HG02885 (cell line): ENCODE results near the gene CTBP1.

Experiments used
- ATAC-seq: cut with Tn5 transposase; IDR thresholded peaks from one replicate; pipeline ENCODE4 v1.9.1; 2021; ENCODE audit warnings: mild to moderate bottlenecking; ENCODE audit not compliant: unreplicated experiment, poor library complexity

CTBP1 gene

GRCh38 chr4:1213336-1213995 lies 35.5 kb downstream of the CTBP1 start:
- ATAC-seq = no peak

- ATAC-seq = no peak
These were observed 36.2 kb downstream of the CTBP1 start for GRCh38 chr4:1212546-1213335.

- no peak for ATAC-seq
These were observed 36.9 kb downstream of the CTBP1 start for GRCh38 chr4:1211891-1212545.

- ATAC-seq = no peak
These were observed 37.6 kb downstream of the CTBP1 start for GRCh38 chr4:1211371-1211770.

- ATAC-seq = no peak
These were observed 38.0 kb downstream of the CTBP1 start for GRCh38 chr4:1210971-1211370.

- ATAC-seq = no peak
These were observed 38.6 kb downstream of the CTBP1 start for GRCh38 chr4:1210241-1210841.

GRCh38 chr4:1209821-1210220 lies 39.1 kb downstream of the CTBP1 start:
- no peak for ATAC-seq

- ATAC-seq = no peak
These were observed 39.8 kb downstream of the CTBP1 start for GRCh38 chr4:1208970-1209704.

- ATAC-seq = no peak
These were observed 40.5 kb downstream of the CTBP1 start for GRCh38 chr4:1208266-1208961.

GRCh38 chr4:1207603-1208265 lies 41.2 kb downstream of the CTBP1 start:
- no peak for ATAC-seq

GRCh38 chr4:1207157-1207470 lies 41.8 kb downstream of the CTBP1 start:
- ATAC-seq = no peak

GRCh38 chr4:1206299-1207156 lies 42.4 kb downstream of the CTBP1 start:
- no peak for ATAC-seq

- ATAC-seq = no peak
These were observed 43.2 kb downstream of the CTBP1 start for GRCh38 chr4:1205586-1206298.

GRCh38 chr4:1204828-1205585 lies 43.9 kb downstream of the CTBP1 start:
- ATAC-seq = no peak

- ATAC-seq = no peak
These were observed 44.6 kb downstream of the CTBP1 start for GRCh38 chr4:1204286-1204827.

GRCh38 chr4:1203026-1203616 lies 45.8 kb downstream of the CTBP1 start:
- ATAC-seq = no peak
